B cell (primary cell): ENCODE results near the gene FLAD1. TPM values are rescaled to one million over a fixed set of nuclear protein-coding genes. Genes with fewer than 3 reads are reported as not detected.

Experiments
- ATAC-seq: fragments of 200-7000 bp; cut with Tn5 transposase; one replicate; pipeline ENCODE4 v1.10.0; 2021; ENCODE audit warnings: low read depth, mild to moderate bottlenecking, moderate number of reproducible peaks, moderate library complexity
- CTCF ChIA-PET: fragments of 350-600 bp; sonication (Branson Sonifier 250); formaldehyde crosslinking; loops from one replicate; lab custom pipeline; 2021; ENCODE audit warnings: antibody characterized with exemption, inconsistent platforms; lab: Charles Lee
- POLR2A ChIA-PET: fragments of 350-600 bp; sonication (Branson Sonifier 250); formaldehyde crosslinking; loops from one replicate; lab custom pipeline; 2021; ENCODE audit warnings: antibody characterized with exemption; lab: Charles Lee
- DNase-seq: peaks from one replicate; pipeline ENCODE4 v3.0.0; 2013
- H2AFZ ChIP-seq: 2 replicates; pipeline ENCODE4 v1.6.1; 2012; ENCODE audit warnings: mild to moderate bottlenecking, low read depth, low read length; ENCODE audit not compliant: insufficient read depth, poor library complexity, severe bottlenecking
- H3K27ac ChIP-seq, 2 donors: 1 replicate in 1 of 2; 2 replicates in 1 of 2; pipeline ENCODE4 v1.5.1; 2012 to 2013; ENCODE audit warnings: low read length in 2 of 2, mild to moderate bottlenecking in 2 of 2, moderate library complexity in 1 of 2
- H3K27me3 ChIP-seq, 4 experiments: fragments of 200-600 bp in 1 of 4; sonication (generic) in 1 of 4; replicated peaks in 1 of 4; 1 replicate in 2 of 4; 2 replicates in 2 of 4; pipeline versions ENCODE4 v1.6.1 to v1.7.0; 2013 to 2016; ENCODE audit warnings: low read length in 3 of 4, mild to moderate bottlenecking in 2 of 4, mixed read lengths in 1 of 4, moderate library complexity in 1 of 4; ENCODE audit not compliant: insufficient read depth in 4 of 4, control insufficient read depth in 3 of 4; ENCODE audit errors: control extremely low read depth in 1 of 4
- H3K36me3 ChIP-seq, 2 experiments: replicated peaks in 1 of 2; 1 replicate in 1 of 2; 2 replicates in 1 of 2; pipeline versions ENCODE4 v1.6.1 to v1.7.1; 2013; ENCODE audit warnings: low read length in 1 of 2; ENCODE audit not compliant: insufficient read depth in 2 of 2, control insufficient read depth in 1 of 2; ENCODE audit errors: control extremely low read depth in 1 of 2, extremely low read depth in 1 of 2
- H3K4me1 ChIP-seq, 2 donors: fragments of 200-600 bp in 1 of 2; sonication (generic) in 1 of 2; 1 replicate in 1 of 2; 2 replicates in 1 of 2; pipeline versions ENCODE4 v1.5.1 to v1.6.1; 2013 to 2017; ENCODE audit warnings: low read length in 2 of 2; ENCODE audit not compliant: control insufficient read depth in 2 of 2, insufficient read depth in 2 of 2
- H3K4me2 ChIP-seq: replicated peaks from 2 replicates; pipeline ENCODE3; 2012; ENCODE audit warnings: mild to moderate bottlenecking, low read depth, low read length; ENCODE audit not compliant: poor library complexity, severe bottlenecking
- H3K4me3 ChIP-seq, 5 experiments: fragments of 200-600 bp in 1 of 5; sonication (generic) in 1 of 5; 1 replicate in 3 of 5; 2 replicates in 2 of 5; pipeline versions ENCODE4 v1.5.1 to v1.7.0; 2011 to 2016; ENCODE audit warnings: low read length in 4 of 5, mild to moderate bottlenecking in 4 of 5, low read depth in 2 of 5, control low read depth in 1 of 5, moderate library complexity in 1 of 5; ENCODE audit not compliant: insufficient read depth in 1 of 5; ENCODE audit errors: control extremely low read depth in 1 of 5, extremely low read depth in 1 of 5
- H3K79me2 ChIP-seq: fragments of 200-600 bp; sonication (generic); one replicate; pipeline ENCODE4 v1.6.0; 2016; ENCODE audit warnings: low read length; ENCODE audit not compliant: control insufficient read depth, insufficient read depth
- H3K9ac ChIP-seq: fragments of 200-600 bp; sonication (generic); 2 replicates; pipeline ENCODE4 v1.6.1; 2017; ENCODE audit warnings: mild to moderate bottlenecking, low read length, moderate library complexity
- H3K9me3 ChIP-seq, 3 donors: one replicate each; pipeline versions ENCODE4 v1.6.1 to v1.7.1; 2013; ENCODE audit warnings: low read length in 2 of 3; ENCODE audit not compliant: control insufficient read depth in 2 of 3, insufficient read depth in 1 of 3; ENCODE audit errors: control extremely low read depth in 1 of 3
- H4K20me1 ChIP-seq: 2 replicates; pipeline ENCODE4 v1.6.0; 2012; ENCODE audit warnings: mild to moderate bottlenecking, low read length; ENCODE audit not compliant: insufficient read depth, control insufficient read depth, poor library complexity, severe bottlenecking
- H3K27ac Mint-ChIP-seq: one replicate; pipeline ENCODE4 v1.8.0; 2021; ENCODE audit warnings: mixed read lengths
- H3K27me3 Mint-ChIP-seq: one replicate; pipeline ENCODE4 v1.8.0; 2021; ENCODE audit warnings: mixed read lengths
- H3K4me1 Mint-ChIP-seq: one replicate; pipeline ENCODE4 v1.8.0; 2021; ENCODE audit warnings: mixed read lengths
- H3K4me3 Mint-ChIP-seq: one replicate; pipeline ENCODE4 v1.8.0; 2021; ENCODE audit warnings: mixed read lengths
- H3K9me3 Mint-ChIP-seq: one replicate; pipeline ENCODE4 v1.8.0; 2022; ENCODE audit warnings: mixed read lengths; ENCODE audit not compliant: insufficient read depth
- CTCF ChIP-seq: fragments of 200-600 bp; IDR thresholded peaks from one replicate; pipeline ENCODE4 v1.8.0; 2022; ENCODE audit warnings: antibody characterized with exemption, mild to moderate bottlenecking
- EZH2 ChIP-seq: IDR thresholded peaks from 2 replicates; pipeline ENCODE4 v1.6.1; 2012; ENCODE audit warnings: borderline replicate concordance, low read depth, mild to moderate bottlenecking, moderate library complexity, low read length; ENCODE audit not compliant: insufficient read depth, poor library complexity, severe bottlenecking
- WGBS: methylation state at CpG from one replicate; pipeline ENCODE4 v1.1.5; 2013; ENCODE audit warnings: missing lambda C conversion rate; ENCODE audit not compliant: insufficient coverage; 5-methylcytosine and 5-hydroxymethylcytosine counted together
- intact Hi-C: fragments of 100-400 bp; cut with micrococcal nuclease; formaldehyde crosslinking; loops from one replicate; pipeline ENCODE4 v1.10.0; 2022
- polyA plus RNA-seq: library from polyadenylated mRNA; depleted of rRNA; stranded (reverse); fragments of >200 nt; gene quantifications from 2 replicates; pipeline ENCODE4 v1.2.3, GENCODE V29; 2012
- total RNA-seq, 2 donors: library from RNA; stranded (reverse); fragments of 120-200 nt in 1 of 2; gene quantifications; 1 replicate in 1 of 2; 2 replicates in 1 of 2; pipeline versions ENCODE4 v1.2.3 to v1.2.4, GENCODE V29; 2013 to 2022

The FLAD1 gene
- total and polyA plus RNA-seq, 2 donors (not counting 1 experiment from before 2014, with no cell fraction given): 51.4 to 83.0 TPM

GRCh38 chr1:154988058-154988954, 5.2 kb downstream of the FLAD1 start:
- H3K4me2 ChIP-seq: no peak overlapping the region
- H4K20me1 ChIP-seq: peaks cover 42% of the 10 kb centered on the region
- WGBS: 94% methylated on average over 17 of the region's 17 CpGs
- intact Hi-C loops: no loop called here
- no peak for DNase-seq
- H3K27ac ChIP-seq: no peak overlapping the region
- no peak overlapping the region for H3K4me3 ChIP-seq
- no peaks in the 10 kb centered on the region for H3K27me3 ChIP-seq
- Mint-ChIP-seq H3K9me3 (no peaks in the 10 kb centered on the region), H3K4me3 (no peak overlapping the region), H3K4me1 (peaks cover 23% of the 10 kb centered on the region), H3K27ac (no peak overlapping the region), H3K27me3 (no peaks in the 10 kb centered on the region)
- peaks cover 0 to 47% of the 10 kb centered on the region in 2 experiments for H3K36me3 ChIP-seq
- no peak for TF ChIP-seq EZH2
- no peak for TF ChIP-seq CTCF
- H2AFZ ChIP-seq: no peak overlapping the region
- H3K79me2 ChIP-seq: peaks cover 55% of the 10 kb centered on the region
- H3K9me3 ChIP-seq: no peaks in the 10 kb centered on the region
- ChIA-PET POLR2A (interaction anchor here (1.2 to 1.3 kb wide), 2 partner anchors 11 to 32 kb away, joined by 4 to 8 read pairs; partner anchors contain the start of gene PBXIP1), CTCF (interaction anchor here (1.2 to 9.8 kb wide), 6 partner anchors 11 to 74 kb away, joined by 3 to 72 read pairs (median 4); no protein-coding TSS in a partner anchor)
- H3K4me1 ChIP-seq: peaks cover 8 to 14% of the 10 kb centered on the region in 2 donors
- H3K9ac ChIP-seq: no peak overlapping the region
- no peak for ATAC-seq
